Endothelial cell (in vitro differentiated cells): ENCODE data around the gene NUP62. TPM values are rescaled to one million over a fixed set of nuclear protein-coding genes. Genes with fewer than 3 reads are reported as not detected.

Source experiments
- DNase-seq: peaks from one replicate; pipeline ENCODE4 v3.0.0; 2021; ENCODE audit warnings: low spot score
- H3K27ac Mint-ChIP-seq: one replicate; pipeline ENCODE4 v1.8.0; 2021; ENCODE audit warnings: mixed read lengths, inconsistent platforms; ENCODE audit not compliant: unreplicated experiment
- H3K27me3 Mint-ChIP-seq: one replicate; pipeline ENCODE4 v1.8.0; 2021; ENCODE audit warnings: mild to moderate bottlenecking, moderate library complexity, mixed read lengths, inconsistent platforms; ENCODE audit not compliant: unreplicated experiment
- H3K36me3 Mint-ChIP-seq: one replicate; pipeline ENCODE4 v1.8.0; 2021; ENCODE audit warnings: mild to moderate bottlenecking, low read depth, mixed read lengths, inconsistent platforms; ENCODE audit not compliant: unreplicated experiment
- H3K4me1 Mint-ChIP-seq: one replicate; pipeline ENCODE4 v1.8.0; 2021; ENCODE audit warnings: mild to moderate bottlenecking, mixed read lengths, inconsistent platforms; ENCODE audit not compliant: unreplicated experiment
- H3K4me3 Mint-ChIP-seq: one replicate; pipeline ENCODE4 v1.8.0; 2021; ENCODE audit warnings: mild to moderate bottlenecking, mixed read lengths, inconsistent platforms; ENCODE audit not compliant: unreplicated experiment
- H3K9me3 Mint-ChIP-seq: one replicate; pipeline ENCODE4 v1.8.0; 2021; ENCODE audit warnings: mixed read lengths, inconsistent platforms; ENCODE audit not compliant: unreplicated experiment
- total RNA-seq: library from RNA; stranded (reverse); fragmentation: NEBNext Ultra II Directional; extraction: Animal tissue kit (Norgen Biotek cat#: 25700); gene quantifications from one replicate; pipeline ENCODE4 v1.2.1, GENCODE V29; 2021; ENCODE audit not compliant: unreplicated experiment
- TF ChIP-seq, protein P1 (sequence below): fragments of 200-600 bp; sonication (generic); IDR thresholded peaks from one replicate; pipeline ENCODE4 v1.5.0; 2021; ENCODE audit warnings: antibody characterized with exemption; ENCODE audit not compliant: unreplicated experiment

The NUP62 gene
- total RNA-seq, 1 donor from 2014 or later = 60.9 TPM

DNA sequence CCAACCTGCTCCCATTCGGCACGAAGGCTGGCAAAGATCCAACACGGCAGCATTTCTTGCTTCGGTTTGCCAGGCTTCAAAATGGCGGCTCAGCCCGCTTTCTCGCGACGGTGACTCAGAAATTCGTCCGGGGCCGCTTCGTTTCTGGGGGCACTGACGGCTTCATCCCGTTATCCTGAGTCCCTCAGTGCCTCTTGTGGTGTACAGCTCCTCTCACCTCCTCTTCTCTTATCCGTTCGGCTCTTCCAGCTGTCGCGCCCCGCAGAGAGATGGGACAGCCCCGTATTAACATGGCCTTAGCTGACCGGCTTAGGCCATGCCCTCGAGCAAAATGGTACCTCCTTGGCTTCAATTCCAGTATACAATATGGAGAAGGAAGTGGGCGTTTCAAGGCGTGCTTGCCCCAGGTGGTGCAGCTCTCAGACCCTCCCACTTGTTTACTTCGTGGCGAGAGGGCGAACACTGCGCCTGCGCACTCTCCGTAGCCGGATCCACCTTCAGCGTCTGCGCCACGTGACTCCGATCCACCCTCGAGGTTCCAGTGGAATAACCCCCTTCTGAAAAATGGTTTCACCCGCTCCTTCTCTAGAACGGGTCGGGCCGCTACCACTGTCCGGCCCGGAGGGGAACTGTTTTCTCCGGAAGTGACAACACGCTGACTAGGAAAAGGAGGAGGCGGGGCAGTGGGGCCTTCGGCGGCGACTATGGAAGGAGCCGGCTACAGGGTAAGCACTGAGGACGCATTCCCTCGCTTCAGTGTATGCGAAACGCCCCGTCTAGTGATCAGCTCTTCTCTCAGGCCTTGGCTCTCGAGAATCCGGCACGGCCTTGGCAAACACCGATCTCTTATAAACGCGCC is 52.1 kb downstream of the NUP62 start, which contains the start of the genes AKT1S1 and TBC1D17:
Gene AKT1S1, minus strand, starts transcription at position 336 of the 859 bp plus-strand sequence. CDS start 4,060 bp downstream, outside the sequence.
Gene TBC1D17, plus strand, starts transcription at position 683 of the 859 bp plus-strand sequence. Its CDS starts 22 bp downstream, at position 705.
- Mint-ChIP-seq H3K27ac (peak within 1 kb of the TSS; percentile 61), H3K27me3 (peaks cover 21% of the 10 kb centered on the region), H3K4me3 (no peak within 1 kb of the TSS), H3K9me3 (no peaks in the 10 kb centered on the region), H3K4me1 (peaks cover 26% of the 10 kb centered on the region), H3K36me3 (peaks cover 16% of the 10 kb centered on the region)
- DNase-seq = peak; percentile 96
- TF ChIP-seq, protein P1, sequence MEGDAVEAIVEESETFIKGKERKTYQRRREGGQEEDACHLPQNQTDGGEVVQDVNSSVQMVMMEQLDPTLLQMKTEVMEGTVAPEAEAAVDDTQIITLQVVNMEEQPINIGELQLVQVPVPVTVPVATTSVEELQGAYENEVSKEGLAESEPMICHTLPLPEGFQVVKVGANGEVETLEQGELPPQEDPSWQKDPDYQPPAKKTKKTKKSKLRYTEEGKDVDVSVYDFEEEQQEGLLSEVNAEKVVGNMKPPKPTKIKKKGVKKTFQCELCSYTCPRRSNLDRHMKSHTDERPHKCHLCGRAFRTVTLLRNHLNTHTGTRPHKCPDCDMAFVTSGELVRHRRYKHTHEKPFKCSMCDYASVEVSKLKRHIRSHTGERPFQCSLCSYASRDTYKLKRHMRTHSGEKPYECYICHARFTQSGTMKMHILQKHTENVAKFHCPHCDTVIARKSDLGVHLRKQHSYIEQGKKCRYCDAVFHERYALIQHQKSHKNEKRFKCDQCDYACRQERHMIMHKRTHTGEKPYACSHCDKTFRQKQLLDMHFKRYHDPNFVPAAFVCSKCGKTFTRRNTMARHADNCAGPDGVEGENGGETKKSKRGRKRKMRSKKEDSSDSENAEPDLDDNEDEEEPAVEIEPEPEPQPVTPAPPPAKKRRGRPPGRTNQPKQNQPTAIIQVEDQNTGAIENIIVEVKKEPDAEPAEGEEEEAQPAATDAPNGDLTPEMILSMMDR = no peak

DNA sequence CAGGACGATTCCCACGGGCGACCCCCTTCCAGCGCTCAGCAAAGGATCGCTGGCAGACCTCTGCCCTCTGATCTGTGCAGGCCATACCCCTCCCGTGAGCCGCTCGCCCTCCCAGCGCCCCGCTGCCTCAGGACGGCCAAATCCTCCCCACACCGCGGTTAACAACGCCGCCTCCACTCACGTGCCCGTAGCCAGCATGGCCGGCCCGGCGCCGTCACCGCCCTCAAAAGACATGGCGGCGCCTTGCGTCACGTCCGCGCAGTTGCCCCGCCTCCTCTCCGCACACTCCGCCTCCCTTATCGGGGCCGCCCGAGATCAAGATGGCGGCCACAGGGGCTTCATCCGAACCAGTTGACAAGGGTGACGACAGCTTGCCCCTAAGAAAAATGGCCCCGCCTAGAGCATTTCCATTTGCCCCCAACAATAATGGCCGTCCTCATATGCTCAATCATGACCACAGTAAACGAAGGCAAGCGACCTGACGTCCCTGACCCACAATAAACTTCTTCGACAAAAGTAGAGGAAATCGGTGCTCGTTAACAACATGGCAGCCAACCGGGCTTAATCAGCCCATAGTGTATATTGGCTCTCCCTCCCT is 52.8 kb downstream of the NUP62 start:
- Mint-ChIP-seq H3K27ac (no peak overlapping the region), H3K4me3 (no peak overlapping the region), H3K36me3 (peaks cover 16% of the 10 kb centered on the region), H3K27me3 (peaks cover 26% of the 10 kb centered on the region), H3K9me3 (no peaks in the 10 kb centered on the region), H3K4me1 (peaks cover 31% of the 10 kb centered on the region)
- TF ChIP-seq, protein P1 = no peak
- peak; percentile 96 for DNase-seq

DNA sequence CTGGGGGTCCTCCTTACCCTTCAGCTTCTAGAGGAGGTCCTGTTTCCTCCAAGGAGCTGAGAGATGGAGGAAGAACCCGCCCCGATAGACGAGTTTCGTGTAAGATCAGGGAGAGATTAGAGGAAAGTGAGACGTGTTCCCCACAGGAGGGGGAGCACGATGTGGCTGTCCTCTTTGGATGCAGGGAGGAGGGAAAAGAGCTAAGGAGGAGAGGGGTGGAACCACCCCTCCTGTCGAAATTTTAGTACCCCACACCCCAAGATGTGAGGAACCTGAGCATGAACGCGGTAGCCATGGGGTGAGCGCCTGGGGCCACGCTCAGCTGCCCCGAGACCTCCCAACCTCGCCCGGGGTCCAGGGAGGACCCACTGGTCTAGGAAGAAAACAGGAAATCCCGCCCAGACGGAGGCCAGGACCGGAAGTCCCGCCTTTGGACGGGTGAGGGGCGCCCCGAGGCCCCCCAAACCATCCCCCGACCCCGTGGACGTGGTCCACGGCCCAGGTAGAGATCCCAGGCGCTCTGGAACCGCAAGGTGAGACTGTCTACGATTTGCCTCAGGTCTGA is 53.4 kb downstream of the NUP62 start:
- TF ChIP-seq, protein P1 = no peak
- Mint-ChIP-seq H3K4me3 (no peak overlapping the region), H3K36me3 (peaks cover 13% of the 10 kb centered on the region), H3K27me3 (peaks cover 24% of the 10 kb centered on the region), H3K9me3 (no peaks in the 10 kb centered on the region), H3K27ac (no peak overlapping the region), H3K4me1 (peaks cover 31% of the 10 kb centered on the region)
- DNase-seq = peak; percentile 58

DNA sequence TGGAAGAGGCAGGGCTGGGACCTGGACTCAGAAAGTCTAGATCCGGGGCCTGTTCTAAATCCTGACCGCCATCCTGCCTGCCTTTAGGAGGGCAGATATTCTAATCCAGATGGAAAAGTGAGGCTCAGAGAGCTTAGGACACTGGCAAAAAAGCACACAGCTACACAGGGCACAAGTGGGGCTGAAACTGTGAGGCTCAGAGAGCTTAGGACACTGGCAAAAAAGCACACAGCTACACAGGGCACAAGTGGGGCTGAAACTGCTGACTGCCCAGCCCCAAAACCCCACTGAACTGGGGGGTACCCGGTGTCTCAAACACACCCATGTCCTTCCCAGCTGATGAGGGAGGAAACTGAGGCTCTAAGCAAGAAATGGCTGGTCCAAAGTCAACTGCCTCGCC is 54.1 kb downstream of the NUP62 start:
- TF ChIP-seq, protein P1 = no peak
- H3K27ac Mint-ChIP-seq = no peak overlapping the region
- H3K9me3 Mint-ChIP-seq = no peaks in the 10 kb centered on the region
- peaks cover 26% of the 10 kb centered on the region for H3K27me3 Mint-ChIP-seq
- DNase-seq = no peak
- no peak overlapping the region for H3K4me3 Mint-ChIP-seq
- peaks cover 13% of the 10 kb centered on the region for H3K36me3 Mint-ChIP-seq
- peaks cover 35% of the 10 kb centered on the region for H3K4me1 Mint-ChIP-seq
